GM12878 (cell line): ENCODE results near the gene SELENOK. TPM values are rescaled to one million over a fixed set of nuclear protein-coding genes. Genes with fewer than 3 reads are reported as not detected.

Experiments used
- CHD2 ChIP-seq: IDR thresholded peaks from 2 replicates; pipeline ENCODE4 v1.6.1; 2011; ENCODE audit warnings: low read depth, low read length, improper control_type of control experiment, borderline replicate concordance
- FOXM1 ChIP-seq: IDR thresholded peaks from 2 replicates; pipeline ENCODE4 v1.6.1; 2012; ENCODE audit warnings: low read depth, mild to moderate bottlenecking, inconsistent platforms, low read length, moderate library complexity
- IRF4 ChIP-seq: IDR thresholded peaks from 2 replicates; pipeline ENCODE4 v1.6.1; 2011; ENCODE audit warnings: low read depth, low read length
- MTA3 ChIP-seq: IDR thresholded peaks from 2 replicates; pipeline ENCODE4 v1.6.1; 2012; ENCODE audit warnings: low read length, inconsistent platforms, borderline replicate concordance
- NFYA ChIP-seq: IDR thresholded peaks from 2 replicates; pipeline ENCODE4 v1.6.1; 2011; ENCODE audit warnings: low read depth, mild to moderate bottlenecking, low read length, improper control_type of control experiment, borderline replicate concordance
- NR2C1 ChIP-seq: fragments of 450-650 bp; IDR thresholded peaks from 2 replicates; pipeline ENCODE4 v1.6.1; 2017; ENCODE audit warnings: antibody characterized with exemption, mild to moderate bottlenecking, moderate library complexity
- TARDBP ChIP-seq: IDR thresholded peaks from 2 replicates; pipeline ENCODE4 v1.6.1; 2016; ENCODE audit warnings: borderline replicate concordance
- TBL1XR1 ChIP-seq: IDR thresholded peaks from 2 replicates; pipeline ENCODE4 v1.6.1; 2012; ENCODE audit warnings: low read depth, low read length, improper control_type of control experiment
- YY1 ChIP-seq: IDR thresholded peaks from 2 replicates; pipeline ENCODE4 v1.6.1; 2011; ENCODE audit warnings: low read depth, mild to moderate bottlenecking, low read length
- ZNF207 ChIP-seq: fragments of 450-650 bp; IDR thresholded peaks from 2 replicates; pipeline ENCODE4 v1.6.1; 2014; ENCODE audit warnings: antibody characterized with exemption, mild to moderate bottlenecking, borderline replicate concordance
- ZNF274 ChIP-seq: IDR thresholded peaks from one replicate; pipeline ENCODE4 v1.8.0; 2011; ENCODE audit not compliant: insufficient read length, insufficient read depth
- polyA plus RNA-seq, 11 experiments: library from polyadenylated mRNA; depleted of rRNA in 4 of 11; unstranded in 6 of 11; stranded (reverse) in 5 of 11; fragments of >200 nt; fragmentation: Nextera tagmentation in 4 of 11; fragmentation: Illumina TruSeq in 1 of 11; extraction: Ambion mirVana in 4 of 11; extraction: Trizol in 1 of 11; gene quantifications; 1 replicate in 1 of 11; 2 replicates in 10 of 11; pipeline versions ENCODE4 v1.2.1 to v1.2.3, GENCODE V29; 2011 to 2016; ENCODE audit warnings: inconsistent platforms in 2 of 11, missing spikeins in 2 of 11, low read depth in 1 of 11
- total RNA-seq, 4 experiments: library from RNA; depleted of rRNA in 3 of 4; stranded (reverse); fragments of >200 nt in 3 of 4; fragmentation: Illumina TruSeq in 1 of 4; extraction: Trizol in 1 of 4; gene quantifications; 2 replicates each; pipeline versions ENCODE4 v1.2.1 to v1.2.3, GENCODE V29; 2013 to 2021
- TF ChIP-seq, protein P1 (sequence below): fragments of 450-650 bp; IDR thresholded peaks from 2 replicates; pipeline ENCODE4 v1.6.1; 2018; ENCODE audit warnings: borderline replicate concordance, mild to moderate bottlenecking; ENCODE audit not compliant: partially characterized antibody
- TF ChIP-seq, protein P2 (sequence below): fragments of 450-650 bp; IDR thresholded peaks from 2 replicates; pipeline ENCODE4 v1.6.1; 2017; ENCODE audit warnings: low read depth, mild to moderate bottlenecking, moderate library complexity
- TF ChIP-seq, protein P3 (sequence below): IDR thresholded peaks from 2 replicates; pipeline ENCODE4 v1.6.1; 2011; ENCODE audit warnings: mild to moderate bottlenecking, low read depth, low read length, moderate library complexity; ENCODE audit not compliant: insufficient replicate concordance
- TF ChIP-seq, protein P4 (sequence below): fragments of 450-650 bp; IDR thresholded peaks from 2 replicates; pipeline ENCODE4 v1.6.1; 2017; ENCODE audit warnings: antibody characterized with exemption, mild to moderate bottlenecking, moderate library complexity
- TF ChIP-seq, protein P5 (sequence below): fragments of 450-650 bp; IDR thresholded peaks from 2 replicates; pipeline ENCODE4 v1.6.1; 2016; ENCODE audit warnings: mild to moderate bottlenecking, moderate library complexity, borderline replicate concordance

SELENOK gene
- total and polyA plus RNA-seq, 10 of the 15 experiments (the other 5 are each of a cell fraction or from before 2014, with no cell fraction given) = 35.4 to 322 (median 101) TPM

DNA sequence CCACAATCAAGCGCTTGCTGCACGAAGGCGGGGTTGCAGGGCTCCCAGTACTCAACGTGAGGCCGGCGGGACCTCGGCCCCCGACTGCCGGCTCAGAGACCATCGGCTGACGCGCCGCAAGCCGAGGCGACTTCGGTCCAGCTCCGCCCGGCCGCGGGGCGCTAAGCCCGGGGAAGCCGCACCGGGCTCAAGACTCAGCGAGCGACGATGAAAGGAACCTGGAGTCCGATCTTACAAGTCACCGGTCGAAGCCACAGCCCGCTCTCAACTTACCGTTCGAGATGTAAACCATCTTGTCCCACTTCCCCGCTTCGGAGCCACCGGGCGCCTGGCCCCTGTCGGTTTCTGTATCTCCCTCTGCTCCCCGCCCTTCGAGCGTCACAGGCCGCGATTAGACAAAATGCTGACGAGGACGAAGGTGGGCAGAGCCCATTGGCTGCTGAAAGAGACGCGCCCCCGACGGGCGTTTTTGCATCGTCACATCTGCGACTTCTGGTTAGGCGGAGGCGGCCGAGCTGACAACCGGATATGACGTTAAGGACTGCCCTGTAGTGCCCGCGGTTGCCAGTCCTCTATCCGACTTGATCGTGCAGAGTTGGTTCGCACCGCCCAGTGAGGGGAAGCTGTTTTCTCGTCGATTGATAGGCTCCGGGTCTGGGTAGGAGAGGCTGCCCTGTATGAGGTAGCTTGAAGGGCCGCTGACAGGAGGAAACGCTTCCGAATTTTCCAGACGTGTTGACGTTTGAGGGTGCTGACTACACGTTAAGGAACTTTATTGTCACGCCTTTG lies at the start of gene SELENOK (continued):
- TF ChIP-seq, protein P1, sequence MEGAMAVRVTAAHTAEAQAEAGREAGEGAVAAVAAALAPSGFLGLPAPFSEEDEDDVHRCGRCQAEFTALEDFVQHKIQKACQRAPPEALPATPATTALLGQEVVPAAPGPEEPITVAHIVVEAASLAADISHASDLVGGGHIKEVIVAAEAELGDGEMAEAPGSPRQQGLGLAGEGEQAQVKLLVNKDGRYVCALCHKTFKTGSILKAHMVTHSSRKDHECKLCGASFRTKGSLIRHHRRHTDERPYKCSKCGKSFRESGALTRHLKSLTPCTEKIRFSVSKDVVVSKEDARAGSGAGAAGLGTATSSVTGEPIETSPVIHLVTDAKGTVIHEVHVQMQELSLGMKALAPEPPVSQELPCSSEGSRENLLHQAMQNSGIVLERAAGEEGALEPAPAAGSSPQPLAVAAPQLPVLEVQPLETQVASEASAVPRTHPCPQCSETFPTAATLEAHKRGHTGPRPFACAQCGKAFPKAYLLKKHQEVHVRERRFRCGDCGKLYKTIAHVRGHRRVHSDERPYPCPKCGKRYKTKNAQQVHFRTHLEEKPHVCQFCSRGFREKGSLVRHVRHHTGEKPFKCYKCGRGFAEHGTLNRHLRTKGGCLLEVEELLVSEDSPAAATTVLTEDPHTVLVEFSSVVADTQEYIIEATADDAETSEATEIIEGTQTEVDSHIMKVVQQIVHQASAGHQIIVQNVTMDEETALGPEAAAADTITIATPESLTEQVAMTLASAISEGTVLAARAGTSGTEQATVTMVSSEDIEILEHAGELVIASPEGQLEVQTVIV = peak; percentile 20
- TF ChIP-seq, protein P2, sequence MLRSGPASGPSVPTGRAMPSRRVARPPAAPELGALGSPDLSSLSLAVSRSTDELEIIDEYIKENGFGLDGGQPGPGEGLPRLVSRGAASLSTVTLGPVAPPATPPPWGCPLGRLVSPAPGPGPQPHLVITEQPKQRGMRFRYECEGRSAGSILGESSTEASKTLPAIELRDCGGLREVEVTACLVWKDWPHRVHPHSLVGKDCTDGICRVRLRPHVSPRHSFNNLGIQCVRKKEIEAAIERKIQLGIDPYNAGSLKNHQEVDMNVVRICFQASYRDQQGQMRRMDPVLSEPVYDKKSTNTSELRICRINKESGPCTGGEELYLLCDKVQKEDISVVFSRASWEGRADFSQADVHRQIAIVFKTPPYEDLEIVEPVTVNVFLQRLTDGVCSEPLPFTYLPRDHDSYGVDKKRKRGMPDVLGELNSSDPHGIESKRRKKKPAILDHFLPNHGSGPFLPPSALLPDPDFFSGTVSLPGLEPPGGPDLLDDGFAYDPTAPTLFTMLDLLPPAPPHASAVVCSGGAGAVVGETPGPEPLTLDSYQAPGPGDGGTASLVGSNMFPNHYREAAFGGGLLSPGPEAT = peak; percentile 70; the same call in 1 of the 2 replicates
- TF ChIP-seq MTA3 (no peak), FOXM1 (no peak), TBL1XR1 (peak; percentile 56; the same call in 1 of the 2 replicates), ZNF207 (0 out of 2 replicates have a peak, but pooled peaks have one; percentile 72), YY1 (no peak), IRF4 (no peak), ZNF274 (no peak), TARDBP (no peak), NR2C1 (peak; percentile 66), NFYA (no peak), CHD2 (peak; percentile 86; the same call in 1 of the 2 replicates)
- TF ChIP-seq, protein P3, sequence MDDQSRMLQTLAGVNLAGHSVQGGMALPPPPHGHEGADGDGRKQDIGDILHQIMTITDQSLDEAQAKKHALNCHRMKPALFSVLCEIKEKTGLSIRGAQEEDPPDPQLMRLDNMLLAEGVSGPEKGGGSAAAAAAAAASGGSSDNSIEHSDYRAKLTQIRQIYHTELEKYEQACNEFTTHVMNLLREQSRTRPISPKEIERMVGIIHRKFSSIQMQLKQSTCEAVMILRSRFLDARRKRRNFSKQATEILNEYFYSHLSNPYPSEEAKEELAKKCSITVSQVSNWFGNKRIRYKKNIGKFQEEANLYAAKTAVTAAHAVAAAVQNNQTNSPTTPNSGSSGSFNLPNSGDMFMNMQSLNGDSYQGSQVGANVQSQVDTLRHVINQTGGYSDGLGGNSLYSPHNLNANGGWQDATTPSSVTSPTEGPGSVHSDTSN = no peak
- TF ChIP-seq, protein P4, sequence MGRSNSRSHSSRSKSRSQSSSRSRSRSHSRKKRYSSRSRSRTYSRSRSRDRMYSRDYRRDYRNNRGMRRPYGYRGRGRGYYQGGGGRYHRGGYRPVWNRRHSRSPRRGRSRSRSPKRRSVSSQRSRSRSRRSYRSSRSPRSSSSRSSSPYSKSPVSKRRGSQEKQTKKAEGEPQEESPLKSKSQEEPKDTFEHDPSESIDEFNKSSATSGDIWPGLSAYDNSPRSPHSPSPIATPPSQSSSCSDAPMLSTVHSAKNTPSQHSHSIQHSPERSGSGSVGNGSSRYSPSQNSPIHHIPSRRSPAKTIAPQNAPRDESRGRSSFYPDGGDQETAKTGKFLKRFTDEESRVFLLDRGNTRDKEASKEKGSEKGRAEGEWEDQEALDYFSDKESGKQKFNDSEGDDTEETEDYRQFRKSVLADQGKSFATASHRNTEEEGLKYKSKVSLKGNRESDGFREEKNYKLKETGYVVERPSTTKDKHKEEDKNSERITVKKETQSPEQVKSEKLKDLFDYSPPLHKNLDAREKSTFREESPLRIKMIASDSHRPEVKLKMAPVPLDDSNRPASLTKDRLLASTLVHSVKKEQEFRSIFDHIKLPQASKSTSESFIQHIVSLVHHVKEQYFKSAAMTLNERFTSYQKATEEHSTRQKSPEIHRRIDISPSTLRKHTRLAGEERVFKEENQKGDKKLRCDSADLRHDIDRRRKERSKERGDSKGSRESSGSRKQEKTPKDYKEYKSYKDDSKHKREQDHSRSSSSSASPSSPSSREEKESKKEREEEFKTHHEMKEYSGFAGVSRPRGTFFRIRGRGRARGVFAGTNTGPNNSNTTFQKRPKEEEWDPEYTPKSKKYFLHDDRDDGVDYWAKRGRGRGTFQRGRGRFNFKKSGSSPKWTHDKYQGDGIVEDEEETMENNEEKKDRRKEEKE = no peak
- TF ChIP-seq, protein P5, sequence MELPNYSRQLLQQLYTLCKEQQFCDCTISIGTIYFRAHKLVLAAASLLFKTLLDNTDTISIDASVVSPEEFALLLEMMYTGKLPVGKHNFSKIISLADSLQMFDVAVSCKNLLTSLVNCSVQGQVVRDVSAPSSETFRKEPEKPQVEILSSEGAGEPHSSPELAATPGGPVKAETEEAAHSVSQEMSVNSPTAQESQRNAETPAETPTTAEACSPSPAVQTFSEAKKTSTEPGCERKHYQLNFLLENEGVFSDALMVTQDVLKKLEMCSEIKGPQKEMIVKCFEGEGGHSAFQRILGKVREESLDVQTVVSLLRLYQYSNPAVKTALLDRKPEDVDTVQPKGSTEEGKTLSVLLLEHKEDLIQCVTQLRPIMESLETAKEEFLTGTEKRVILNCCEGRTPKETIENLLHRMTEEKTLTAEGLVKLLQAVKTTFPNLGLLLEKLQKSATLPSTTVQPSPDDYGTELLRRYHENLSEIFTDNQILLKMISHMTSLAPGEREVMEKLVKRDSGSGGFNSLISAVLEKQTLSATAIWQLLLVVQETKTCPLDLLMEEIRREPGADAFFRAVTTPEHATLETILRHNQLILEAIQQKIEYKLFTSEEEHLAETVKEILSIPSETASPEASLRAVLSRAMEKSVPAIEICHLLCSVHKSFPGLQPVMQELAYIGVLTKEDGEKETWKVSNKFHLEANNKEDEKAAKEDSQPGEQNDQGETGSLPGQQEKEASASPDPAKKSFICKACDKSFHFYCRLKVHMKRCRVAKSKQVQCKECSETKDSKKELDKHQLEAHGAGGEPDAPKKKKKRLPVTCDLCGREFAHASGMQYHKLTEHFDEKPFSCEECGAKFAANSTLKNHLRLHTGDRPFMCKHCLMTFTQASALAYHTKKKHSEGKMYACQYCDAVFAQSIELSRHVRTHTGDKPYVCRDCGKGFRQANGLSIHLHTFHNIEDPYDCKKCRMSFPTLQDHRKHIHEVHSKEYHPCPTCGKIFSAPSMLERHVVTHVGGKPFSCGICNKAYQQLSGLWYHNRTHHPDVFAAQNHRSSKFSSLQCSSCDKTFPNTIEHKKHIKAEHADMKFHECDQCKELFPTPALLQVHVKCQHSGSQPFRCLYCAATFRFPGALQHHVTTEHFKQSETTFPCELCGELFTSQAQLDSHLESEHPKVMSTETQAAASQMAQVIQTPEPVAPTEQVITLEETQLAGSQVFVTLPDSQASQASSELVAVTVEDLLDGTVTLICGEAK = peak; percentile 97
